Mucosa of stomach (tissue), 1 donor: ENCODE results near the gene PRM2.

Experiments used
- H3K27me3 ChIP-seq: one replicate; pipeline ENCODE4 v1.7.0; 2013; ENCODE audit warnings: mild to moderate bottlenecking, low read length; ENCODE audit not compliant: control insufficient read depth, insufficient read depth
- H3K36me3 ChIP-seq: one replicate; pipeline ENCODE4 v1.7.0; 2013; ENCODE audit warnings: low read length; ENCODE audit not compliant: control insufficient read depth, insufficient read depth
- H3K4me1 ChIP-seq: one replicate; pipeline ENCODE4 v1.7.0; 2013; ENCODE audit warnings: mild to moderate bottlenecking, low read length; ENCODE audit not compliant: control insufficient read depth, insufficient read depth
- H3K4me3 ChIP-seq: one replicate; pipeline ENCODE4 v1.7.0; 2013; ENCODE audit warnings: low read length
- H3K9ac ChIP-seq: one replicate; pipeline ENCODE4 v1.7.0; 2013; ENCODE audit warnings: mild to moderate bottlenecking, low read length, moderate library complexity
- H3K9me3 ChIP-seq: one replicate; pipeline ENCODE4 v1.7.0; 2013; ENCODE audit warnings: mild to moderate bottlenecking, low read length, moderate library complexity; ENCODE audit not compliant: control insufficient read depth
- donor health status: Pancreatic carcinoma.

Gene PRM2

DNA sequence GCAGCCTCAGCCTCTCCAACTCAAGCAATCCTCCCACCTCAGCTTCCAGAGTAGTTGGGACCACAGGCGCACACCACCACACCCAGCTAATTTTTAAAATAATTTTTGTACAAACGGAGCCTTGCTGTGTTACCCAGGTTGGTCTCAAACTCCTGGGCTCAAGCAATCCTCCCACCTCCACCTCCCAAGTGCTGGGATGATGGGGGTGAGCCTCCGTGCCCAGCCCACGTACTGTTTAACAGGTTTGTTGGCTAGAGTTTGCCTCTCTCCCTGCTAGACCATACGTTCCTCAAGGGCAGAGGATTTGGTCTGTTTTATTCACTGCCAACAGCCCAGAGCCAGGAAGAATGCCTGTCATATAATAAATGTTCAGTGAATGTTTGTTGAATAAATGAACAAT lies 46.8 kb downstream of the PRM2 start:
- Histone ChIP-seq H3K9ac (no peak overlapping the region), H3K36me3 (no peaks in the 10 kb centered on the region), H3K9me3 (no peaks in the 10 kb centered on the region), H3K27me3 (no peaks in the 10 kb centered on the region), H3K4me1 (peaks cover 8% of the 10 kb centered on the region), H3K4me3 (no peak overlapping the region)

GRCh38 chr16:11225677-11226549 lies 50.4 kb downstream of the PRM2 start:
- H3K27me3 ChIP-seq = no peaks in the 10 kb centered on the region

More at GRCh38 chr16:11225677-11226549, 50.4 kb downstream of the PRM2 start:
- no peaks in the 10 kb centered on the region for H3K9me3 ChIP-seq
- H3K36me3 ChIP-seq = no peaks in the 10 kb centered on the region
- H3K4me3 ChIP-seq = no peak overlapping the region
- no peaks in the 10 kb centered on the region for H3K4me1 ChIP-seq
- no peak overlapping the region for H3K9ac ChIP-seq
